Right lobe of liver (tissue), 6 donors: ENCODE data around the gene DTL. TPM values are rescaled to one million over a fixed set of nuclear protein-coding genes. Genes with fewer than 3 reads are reported as not detected.
"Not testable (repeated sequence)": the region's sequence is repeated elsewhere in the genome, so short reads cannot be mapped to it uniquely, and the experiment has no call there.

Experiments used
- ATAC-seq, 4 donors: fragments of 200-7000 bp; cut with Tn5 transposase; one replicate each; pipeline ENCODE4 v1.9.1; 2020; ENCODE audit warnings: mild to moderate bottlenecking in 4 of 4, moderate library complexity in 4 of 4
- DNase-seq, 3 donors: peaks; one replicate each; pipeline ENCODE4 v3.0.0-alpha.2; 2020
- H3K27ac ChIP-seq, 3 donors: fragments of 200-600 bp; one replicate each; pipeline ENCODE4 v1.8.0; 2022
- H3K27me3 ChIP-seq, 2 donors: fragments of 200-600 bp; one replicate each; pipeline ENCODE4 v1.8.0; 2022
- H3K36me3 ChIP-seq, 4 donors: fragments of 200-600 bp; sonication (generic) in 1 of 4; one replicate each; pipeline versions ENCODE4 v1.5.1 to v1.8.0; 2017 to 2022; ENCODE audit warnings: control low read depth in 1 of 4
- H3K4me1 ChIP-seq, 4 donors: fragments of 200-600 bp; sonication (generic) in 1 of 4; one replicate each; pipeline versions ENCODE4 v1.5.1 to v1.8.0; 2017 to 2022; ENCODE audit warnings: control low read depth in 1 of 4
- H3K4me3 ChIP-seq, 3 donors: fragments of 200-600 bp; one replicate each; pipeline ENCODE4 v1.8.0; 2022
- H3K9me3 ChIP-seq, 4 donors: fragments of 200-600 bp; sonication (generic) in 1 of 4; one replicate each; pipeline versions ENCODE4 v1.5.1 to v1.8.0; 2017 to 2022; ENCODE audit warnings: control low read depth in 1 of 4
- POLR2A ChIP-seq: fragments of 450-650 bp; IDR thresholded peaks from one replicate; pipeline ENCODE4 v1.6.1; 2017; ENCODE audit warnings: antibody characterized with exemption, mild to moderate bottlenecking
- WGBS: methylation state at CpG from one replicate; pipeline ENCODE4 v1.1.6; 2018; ENCODE audit warnings: low coverage, low lambda C conversion rate; ENCODE audit not compliant: insufficient coverage; ENCODE audit errors: missing lambda C conversion rate; 5-methylcytosine and 5-hydroxymethylcytosine counted together
- intact Hi-C, 2 donors: fragments of 100-400 bp; cut with DNase I; formaldehyde crosslinking; loops; one replicate each; pipeline versions ENCODE4 v1.11.2 to v1.14.1; 2022
- total RNA-seq, 6 experiments: library from RNA; depleted of rRNA in 2 of 6; stranded (reverse); fragments of >200 nt in 2 of 6; fragmentation: NEBNext Ultra II Directional in 3 of 6; extraction: Animal tissue kit (Norgen Biotek cat#: 25700) in 3 of 6; gene quantifications; one replicate each; pipeline versions ENCODE4 v1.1.0 to v1.2.4, GENCODE V29; 2016 to 2023
- TF ChIP-seq, protein P1 (sequence below), 4 donors: fragments of 200-600 bp in 3 of 4; fragments of 450-650 bp in 1 of 4; IDR thresholded peaks; one replicate each; pipeline versions ENCODE4 v1.5.1 to v1.8.0; 2016 to 2022; ENCODE audit warnings: antibody characterized with exemption in 4 of 4, mild to moderate bottlenecking in 2 of 4
- donor health status: DM: no; HTN: yes; CAD: no.
- donor health status: DM: no; HTN: no; CAD: no.
- donor health status: DM: no; HTN: no; CAD: no.
- donor health status: DM: no; HTN: yes; CAD: no.
- donor health status: DM: no; HTN: yes; CAD: no.

Gene DTL
- total RNA-seq, 6 experiments from 2014 or later = 0.07 to 12.2 (median 0.94) TPM

DNA sequence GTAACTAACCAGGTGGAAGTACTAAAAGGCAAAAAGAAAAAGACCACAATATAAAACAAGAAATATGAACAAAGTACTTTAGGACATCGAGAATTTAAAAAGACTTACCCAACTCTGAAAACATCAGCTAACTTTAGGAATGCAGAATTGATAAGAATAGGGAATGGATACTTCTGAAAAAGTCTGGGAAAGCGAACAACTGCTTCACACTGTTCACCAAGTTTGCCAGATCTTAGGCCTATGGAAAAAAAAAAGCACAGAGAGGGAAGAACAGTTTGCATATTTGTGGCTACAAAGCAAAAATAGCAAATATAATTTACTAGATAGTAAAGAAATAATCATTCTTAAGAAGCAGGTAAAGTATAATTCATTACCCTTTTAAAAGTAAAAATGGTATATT, 14.6 kb upstream of the DTL start:
- no peak for DNase-seq
- H3K27ac ChIP-seq = no peak overlapping the region

DNA sequence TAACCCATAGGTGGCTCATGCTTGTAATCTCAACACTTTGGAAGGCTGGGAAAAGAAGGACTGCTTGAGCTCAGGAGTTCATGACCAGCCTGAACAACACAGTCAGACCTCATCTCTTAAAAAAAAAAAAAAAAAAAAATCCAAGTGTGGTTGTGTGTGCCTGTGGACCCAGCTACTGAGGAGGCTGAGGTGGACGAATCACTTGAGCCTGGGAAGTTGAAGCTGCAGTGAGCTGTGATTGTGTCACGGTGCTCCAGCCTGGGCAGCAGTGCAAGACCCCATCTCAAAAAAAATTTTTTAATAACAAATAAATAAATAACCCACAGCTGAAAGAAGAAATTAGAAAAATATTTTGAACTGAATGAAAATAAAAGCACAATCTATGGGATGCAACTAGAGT, 14.0 kb upstream of the DTL start:
- H3K4me1 ChIP-seq = peaks cover 0 to 4% (median 1%) of the 10 kb centered on the region in 4 donors
- 100% methylated on average over 2 of the region's 2 CpGs for WGBS
- H3K27ac ChIP-seq = no peak overlapping the region
- H3K27me3 ChIP-seq = no peaks in the 10 kb centered on the region
- no peak overlapping the region for H3K4me3 ChIP-seq
- TF ChIP-seq POLR2A = no peak
- TF ChIP-seq, protein P1, sequence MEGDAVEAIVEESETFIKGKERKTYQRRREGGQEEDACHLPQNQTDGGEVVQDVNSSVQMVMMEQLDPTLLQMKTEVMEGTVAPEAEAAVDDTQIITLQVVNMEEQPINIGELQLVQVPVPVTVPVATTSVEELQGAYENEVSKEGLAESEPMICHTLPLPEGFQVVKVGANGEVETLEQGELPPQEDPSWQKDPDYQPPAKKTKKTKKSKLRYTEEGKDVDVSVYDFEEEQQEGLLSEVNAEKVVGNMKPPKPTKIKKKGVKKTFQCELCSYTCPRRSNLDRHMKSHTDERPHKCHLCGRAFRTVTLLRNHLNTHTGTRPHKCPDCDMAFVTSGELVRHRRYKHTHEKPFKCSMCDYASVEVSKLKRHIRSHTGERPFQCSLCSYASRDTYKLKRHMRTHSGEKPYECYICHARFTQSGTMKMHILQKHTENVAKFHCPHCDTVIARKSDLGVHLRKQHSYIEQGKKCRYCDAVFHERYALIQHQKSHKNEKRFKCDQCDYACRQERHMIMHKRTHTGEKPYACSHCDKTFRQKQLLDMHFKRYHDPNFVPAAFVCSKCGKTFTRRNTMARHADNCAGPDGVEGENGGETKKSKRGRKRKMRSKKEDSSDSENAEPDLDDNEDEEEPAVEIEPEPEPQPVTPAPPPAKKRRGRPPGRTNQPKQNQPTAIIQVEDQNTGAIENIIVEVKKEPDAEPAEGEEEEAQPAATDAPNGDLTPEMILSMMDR (IDR thresholded peaks at IDR 0.05) = no peak
- intact Hi-C loops = no loop called here
- ATAC-seq (no peak), DNase-seq (no peak)
- H3K9me3 ChIP-seq = no peaks in the 10 kb centered on the region
- H3K36me3 ChIP-seq = no peaks in the 10 kb centered on the region

More for the DNA sequence above, 14.6 kb upstream of the DTL start:
- WGBS = 92% methylated on average over 2 of the region's 2 CpGs
- no peaks in the 10 kb centered on the region for H3K36me3 ChIP-seq
- no peak overlapping the region for H3K4me3 ChIP-seq
- H3K27me3 ChIP-seq = no peaks in the 10 kb centered on the region
- no peaks in the 10 kb centered on the region for H3K9me3 ChIP-seq
- no peaks in the 10 kb centered on the region for H3K4me1 ChIP-seq
- intact Hi-C loops = no loop called here
- no peak for ATAC-seq
- TF ChIP-seq, protein P1 (IDR thresholded peaks at IDR 0.05) = no peak
- no peak for TF ChIP-seq POLR2A

DNA sequence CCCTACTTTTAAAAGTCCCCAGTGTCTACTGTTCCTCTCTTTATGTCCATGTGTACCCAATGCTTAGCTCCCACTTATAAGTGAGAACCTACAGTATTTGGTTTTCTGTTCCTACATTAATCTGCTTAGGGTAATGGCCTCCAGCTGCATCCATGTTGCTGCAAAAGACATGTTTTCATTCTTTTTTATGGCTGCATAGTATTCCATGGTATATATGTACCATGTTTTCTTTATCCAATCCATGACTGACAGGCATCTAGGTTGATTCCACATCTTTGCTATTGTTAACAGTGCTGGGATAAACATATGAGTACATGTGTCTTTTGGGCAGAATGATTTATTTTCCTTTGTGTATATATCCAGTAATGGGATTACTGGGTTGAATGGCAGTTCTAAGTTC, 12.6 kb upstream of the DTL start:
- H3K27me3 ChIP-seq, intact Hi-C loops, H3K27ac ChIP-seq, H3K9me3 ChIP-seq, H3K4me3 ChIP-seq, ATAC-seq, DNase-seq, H3K36me3 ChIP-seq: not testable (repeated sequence)
- peaks cover 0 to 14% (median 7%) of the 10 kb centered on the region in 4 donors for H3K4me1 ChIP-seq

DNA sequence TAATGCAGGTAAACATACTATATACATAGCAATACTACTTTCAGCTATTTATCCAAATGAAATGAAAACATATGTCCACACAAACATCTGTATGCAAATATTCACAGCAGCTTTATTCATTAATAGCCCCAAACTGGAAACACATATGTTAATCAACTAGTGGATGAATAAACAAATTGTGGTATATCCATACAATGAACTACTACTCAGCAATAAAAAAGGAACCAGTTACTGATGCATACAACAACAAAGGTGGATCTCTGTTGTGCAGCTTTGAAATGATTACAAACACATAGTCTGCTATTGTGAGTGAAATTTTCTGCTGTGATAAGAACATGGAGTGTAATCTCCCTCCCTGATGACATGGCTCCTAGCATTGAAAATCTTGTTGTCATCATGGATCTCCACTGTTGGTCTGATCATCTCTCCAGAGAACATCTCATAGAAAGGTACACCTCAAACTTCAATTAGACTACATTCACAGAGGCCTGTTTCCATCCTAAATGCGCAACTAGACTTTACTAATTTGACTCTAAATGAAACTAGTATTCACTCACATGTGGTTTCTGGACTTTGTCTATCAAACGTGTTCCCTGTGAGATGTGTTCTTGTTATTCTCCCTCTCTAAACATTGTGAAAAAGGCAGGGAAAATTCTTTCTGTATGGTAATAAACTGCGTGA, 10.9 kb upstream of the DTL start:
- no peak for TF ChIP-seq POLR2A
- TF ChIP-seq, protein P1 (IDR thresholded peaks at IDR 0.05) = no peak
- no peak overlapping the region for H3K4me3 ChIP-seq

DNA sequence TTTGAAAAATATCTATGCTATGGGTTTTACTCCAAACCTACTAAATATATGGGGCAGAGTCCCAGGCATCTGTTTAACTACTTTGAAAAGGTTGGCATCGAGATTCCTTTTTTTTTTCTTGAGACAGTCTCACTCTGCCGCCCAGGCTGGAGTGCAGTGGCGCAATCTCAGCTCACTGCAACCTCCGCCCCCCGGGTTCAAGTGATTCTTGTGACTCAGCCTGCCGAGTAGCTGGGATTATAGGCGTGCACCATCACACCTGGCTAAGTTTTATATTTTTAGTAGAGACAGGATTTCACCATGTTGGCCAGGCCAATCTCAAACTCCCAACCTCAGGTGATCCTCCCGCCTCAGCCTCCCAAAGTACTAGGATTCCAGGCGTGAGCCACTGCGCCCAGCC, 7.8 kb upstream of the DTL start:
- peaks cover 0 to 19% (median 9%) of the 10 kb centered on the region in 4 donors for H3K4me1 ChIP-seq
- H3K9me3 ChIP-seq, ATAC-seq, H3K27me3 ChIP-seq, H3K36me3 ChIP-seq, intact Hi-C loops, DNase-seq, H3K27ac ChIP-seq, H3K4me3 ChIP-seq: not testable (repeated sequence)
- WGBS = 68% methylated on average over 7 of the region's 10 CpGs

More for the DNA sequence above, 10.9 kb upstream of the DTL start:
- intact Hi-C loops = no loop called here
- whole genome bisulfite sequencing = 55% methylated on average over 3 of the region's 3 CpGs
- Histone ChIP-seq H3K27me3 (no peaks in the 10 kb centered on the region), H3K36me3 (no peaks in the 10 kb centered on the region), H3K27ac (no peak overlapping the region), H3K9me3 (no peaks in the 10 kb centered on the region), H3K4me1 (peaks cover 0 to 14% (median 7%) of the 10 kb centered on the region in 4 donors)
- ATAC-seq (no peak), DNase-seq (no peak)
